ENCODE measurements around the gene APELA. TPM values are rescaled to one million over a fixed set of nuclear protein-coding genes. Genes with fewer than 3 reads are reported as not detected.
"Not testable (repeated sequence)": the region's sequence is repeated elsewhere in the genome, so short reads cannot be mapped to it uniquely, and the experiment has no call there.

APELA gene
- total and polyA plus RNA-seq, 4 donors = not detected

DNA sequence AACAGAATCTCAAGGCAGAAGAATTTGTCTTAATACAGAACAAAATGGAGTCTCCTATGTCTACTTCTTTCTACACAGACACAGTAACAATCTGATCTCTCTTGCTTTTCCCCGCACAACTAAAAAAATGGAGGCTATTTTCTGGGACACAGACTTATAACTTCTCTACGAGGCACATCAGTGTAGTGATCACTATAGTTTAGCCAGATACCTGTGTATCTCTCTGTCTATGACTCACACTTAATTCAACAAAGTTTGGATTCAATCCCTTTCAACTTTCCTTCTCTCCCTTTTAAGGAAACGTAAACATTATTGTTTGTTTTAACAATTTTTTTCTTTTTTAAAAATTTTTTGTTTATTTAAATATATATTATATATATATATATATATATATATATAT is 29.4 kb downstream of the APELA start:
- intact Hi-C loops (cut with DNase I) = no loop called here
- H3K4me1 ChIP-seq (ENCODE audit: control insufficient read depth in 1 of 2, insufficient read depth in 2 of 2, low read length in 2 of 2) = no peaks in the 10 kb centered on the region
- H3K27ac ChIP-seq (ENCODE audit: low read depth in 1 of 2, low read length in 2 of 2) = no peak overlapping the region
- DNase-seq = no peak
- no peak for ATAC-seq (ENCODE audit: low FRiP score)
- no peak overlapping the region for H3K4me3 ChIP-seq (ENCODE audit: low read length in 2 of 2)
- 38 to 83% methylated on average over 3 of the region's 3 CpGs for whole genome bisulfite sequencing, 2 donors
- no peaks in the 10 kb centered on the region for H3K9me3 ChIP-seq (ENCODE audit: control insufficient read depth, low read length)
- H3K36me3 ChIP-seq (ENCODE audit: control insufficient read depth in 1 of 2, insufficient read depth in 2 of 2, low read length in 1 of 2) = no peaks in the 10 kb centered on the region
- no peaks in the 10 kb centered on the region for H3K27me3 ChIP-seq (ENCODE audit: control insufficient read depth in 1 of 2, insufficient read depth in 2 of 2, low read length in 1 of 2)

DNA sequence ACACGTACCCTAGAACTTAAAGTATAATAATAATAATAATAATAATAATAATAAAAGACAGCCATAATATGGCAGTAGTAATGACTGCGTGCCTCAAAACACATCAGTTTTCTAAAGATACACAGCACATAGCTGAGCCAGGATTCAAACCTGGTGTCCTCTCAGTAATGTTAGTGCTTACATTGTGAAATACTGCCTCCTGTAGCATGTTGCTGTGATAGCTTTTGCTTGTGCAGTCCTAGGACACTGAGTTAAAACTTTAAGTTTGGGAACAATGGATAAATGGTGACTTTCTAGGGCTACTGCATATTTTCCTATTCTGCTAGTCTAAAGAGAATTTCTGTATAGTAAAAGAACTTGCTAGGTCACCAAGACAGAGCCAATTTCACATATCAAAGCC is 36.5 kb downstream of the APELA start:
- not testable (repeated sequence) for ATAC-seq (ENCODE audit: low FRiP score)
- 85 to 87% methylated on average over 2 of the region's 2 CpGs for WGBS, 2 donors

DNA sequence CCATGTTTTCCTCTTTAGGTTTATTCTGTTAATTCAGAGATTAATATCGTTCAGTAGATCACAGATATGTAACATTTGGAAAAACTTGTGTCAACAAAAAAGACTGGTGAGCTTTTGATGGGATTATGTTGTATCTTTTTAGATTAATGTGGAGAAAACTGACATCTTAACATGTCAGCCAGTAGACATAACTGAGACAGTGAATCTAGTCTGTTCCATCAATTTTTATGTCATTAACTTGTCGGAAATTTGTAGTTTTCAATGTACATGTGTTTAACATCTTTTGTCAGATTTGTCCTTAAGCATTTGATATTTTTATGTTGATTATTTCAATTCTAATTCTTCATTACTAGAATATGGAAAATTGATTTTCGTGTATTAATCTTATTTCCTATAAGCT is 42.0 kb downstream of the APELA start:
- Histone ChIP-seq H3K4me3 (ENCODE audit: low read length in 2 of 2) (no peak overlapping the region), H3K36me3 (ENCODE audit: control insufficient read depth in 1 of 2, insufficient read depth in 2 of 2, low read length in 1 of 2) (no peaks in the 10 kb centered on the region), H3K27me3 (ENCODE audit: control insufficient read depth in 1 of 2, insufficient read depth in 2 of 2, low read length in 1 of 2) (no peaks in the 10 kb centered on the region), H3K27ac (ENCODE audit: low read depth in 1 of 2, low read length in 2 of 2) (no peak overlapping the region), H3K9me3 (ENCODE audit: control insufficient read depth, low read length) (peaks cover 2% of the 10 kb centered on the region), H3K4me1 (ENCODE audit: control insufficient read depth in 1 of 2, insufficient read depth in 2 of 2, low read length in 2 of 2) (no peaks in the 10 kb centered on the region)
- DNase-seq (no peak), ATAC-seq (ENCODE audit: low FRiP score) (no peak)
- WGBS, 2 donors = 58 to 69% methylated on average over 3 of the region's 3 CpGs
- intact Hi-C loops (cut with DNase I) = no loop called here

More for the DNA sequence above, 36.5 kb downstream of the APELA start:
- H3K36me3 ChIP-seq (ENCODE audit: control insufficient read depth in 1 of 2, insufficient read depth in 2 of 2, low read length in 1 of 2); H3K4me3 ChIP-seq (ENCODE audit: low read length in 2 of 2); H3K27ac ChIP-seq (ENCODE audit: low read depth in 1 of 2, low read length in 2 of 2); DNase-seq; H3K4me1 ChIP-seq (ENCODE audit: control insufficient read depth in 1 of 2, insufficient read depth in 2 of 2, low read length in 2 of 2); H3K9me3 ChIP-seq (ENCODE audit: control insufficient read depth, low read length); H3K27me3 ChIP-seq (ENCODE audit: control insufficient read depth in 1 of 2, insufficient read depth in 2 of 2, low read length in 1 of 2); intact Hi-C loops (cut with DNase I): not testable (repeated sequence)

DNA sequence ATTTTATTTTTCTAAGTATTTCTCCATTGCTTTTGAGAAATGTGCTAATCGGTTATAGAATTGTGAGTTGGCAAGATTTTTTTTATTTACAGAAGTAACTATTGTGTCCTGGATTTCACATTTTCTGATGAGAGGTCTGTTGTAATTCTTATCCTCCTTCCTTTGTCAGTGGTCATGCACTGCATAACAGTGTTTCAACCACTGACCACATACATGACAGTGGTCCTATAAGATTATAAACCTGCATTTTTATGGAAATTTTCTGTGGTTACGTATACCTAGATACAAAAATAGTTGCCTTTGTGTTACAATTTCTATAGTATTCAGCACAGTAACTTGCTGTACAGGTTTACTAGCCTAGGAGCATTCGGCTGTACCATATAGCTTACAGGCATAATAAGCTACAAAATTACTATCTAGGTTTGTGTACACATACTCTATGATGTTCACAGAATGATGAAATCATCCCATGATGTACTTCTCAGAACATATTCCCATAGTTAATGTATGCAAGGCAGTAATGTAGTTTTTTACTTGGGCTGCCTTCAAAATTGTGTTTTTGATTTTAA is 47.8 kb downstream of the APELA start:
- WGBS, 2 donors = 83 to 89% methylated on average over 3 of the region's 3 CpGs
- intact Hi-C loops (cut with DNase I) = no loop called here
- no peak for ATAC-seq (ENCODE audit: low FRiP score)

DNA sequence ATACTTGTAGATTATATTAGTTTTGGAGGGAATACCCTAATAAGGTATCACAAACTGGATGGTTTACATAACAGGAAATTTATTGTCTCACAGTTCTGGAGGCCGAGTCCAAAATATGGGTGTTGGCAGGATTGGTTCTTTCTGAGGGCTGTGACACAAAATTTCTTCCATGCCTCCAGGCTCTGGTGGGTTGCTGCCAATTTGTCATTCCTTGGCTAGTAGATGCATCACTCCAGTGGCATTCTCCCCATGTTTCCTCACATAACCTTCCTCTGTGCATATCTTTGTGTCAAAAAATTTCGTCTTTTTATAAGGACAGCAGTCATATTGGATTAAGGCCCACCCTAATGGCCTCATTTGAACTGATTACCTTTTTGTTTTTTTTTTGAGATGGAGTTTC is 49.3 kb downstream of the APELA start:
- DNase-seq (no peak), ATAC-seq (ENCODE audit: low FRiP score) (no peak)
- H3K4me1 ChIP-seq (ENCODE audit: control insufficient read depth in 1 of 2, insufficient read depth in 2 of 2, low read length in 2 of 2) = no peaks in the 10 kb centered on the region
- H3K27ac ChIP-seq (ENCODE audit: low read depth in 1 of 2, low read length in 2 of 2) = no peak overlapping the region
- H3K27me3 ChIP-seq (ENCODE audit: control insufficient read depth in 1 of 2, insufficient read depth in 2 of 2, low read length in 1 of 2) = no peaks in the 10 kb centered on the region
- intact Hi-C loops (cut with DNase I) = no loop called here
- H3K36me3 ChIP-seq (ENCODE audit: control insufficient read depth in 1 of 2, insufficient read depth in 2 of 2, low read length in 1 of 2) = no peaks in the 10 kb centered on the region
- 4 to 8% methylated on average over 2 of the region's 2 CpGs for WGBS, 2 donors
- peaks cover 2% of the 10 kb centered on the region for H3K9me3 ChIP-seq (ENCODE audit: control insufficient read depth, low read length)
- no peak overlapping the region for H3K4me3 ChIP-seq (ENCODE audit: low read length in 2 of 2)

More for the DNA sequence above, 47.8 kb downstream of the APELA start:
- H3K27me3 ChIP-seq (ENCODE audit: control insufficient read depth in 1 of 2, insufficient read depth in 2 of 2, low read length in 1 of 2) = no peaks in the 10 kb centered on the region
- H3K9me3 ChIP-seq (ENCODE audit: control insufficient read depth, low read length) = peaks cover 2% of the 10 kb centered on the region
- H3K4me1 ChIP-seq (ENCODE audit: control insufficient read depth in 1 of 2, insufficient read depth in 2 of 2, low read length in 2 of 2) = no peaks in the 10 kb centered on the region
- no peak for DNase-seq
- no peak overlapping the region for H3K4me3 ChIP-seq (ENCODE audit: low read length in 2 of 2)
- no peak overlapping the region for H3K27ac ChIP-seq (ENCODE audit: low read depth in 1 of 2, low read length in 2 of 2)
- no peaks in the 10 kb centered on the region for H3K36me3 ChIP-seq (ENCODE audit: control insufficient read depth in 1 of 2, insufficient read depth in 2 of 2, low read length in 1 of 2)

DNA sequence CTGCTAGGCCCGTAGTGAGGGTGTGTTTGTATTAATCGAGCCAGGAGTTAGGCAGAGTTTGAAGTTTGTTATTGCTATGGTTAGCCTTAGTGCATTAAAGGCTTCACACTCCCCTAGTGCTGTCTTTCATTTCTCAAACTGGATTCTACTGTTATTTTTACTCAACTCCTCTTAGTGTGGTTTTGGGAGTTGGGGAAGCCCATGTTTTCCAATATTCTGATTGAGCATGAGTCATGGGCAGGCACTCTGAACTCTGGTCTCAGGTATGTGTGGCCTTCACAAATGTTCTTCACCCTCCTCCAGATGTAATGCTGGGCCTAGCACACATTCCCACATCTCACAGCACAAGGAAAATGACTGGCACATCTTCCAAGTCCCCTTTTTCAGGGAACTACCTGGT is 50.1 kb downstream of the APELA start:
- H3K9me3 ChIP-seq (ENCODE audit: control insufficient read depth, low read length); H3K27ac ChIP-seq (ENCODE audit: low read depth in 1 of 2, low read length in 2 of 2); H3K4me1 ChIP-seq (ENCODE audit: control insufficient read depth in 1 of 2, insufficient read depth in 2 of 2, low read length in 2 of 2); H3K4me3 ChIP-seq (ENCODE audit: low read length in 2 of 2); H3K36me3 ChIP-seq (ENCODE audit: control insufficient read depth in 1 of 2, insufficient read depth in 2 of 2, low read length in 1 of 2); DNase-seq; H3K27me3 ChIP-seq (ENCODE audit: control insufficient read depth in 1 of 2, insufficient read depth in 2 of 2, low read length in 1 of 2); ATAC-seq (ENCODE audit: low FRiP score); intact Hi-C loops (cut with DNase I): not testable (repeated sequence)
- WGBS, 2 donors = 75 to 81% methylated on average over 2 of the region's 2 CpGs

DNA sequence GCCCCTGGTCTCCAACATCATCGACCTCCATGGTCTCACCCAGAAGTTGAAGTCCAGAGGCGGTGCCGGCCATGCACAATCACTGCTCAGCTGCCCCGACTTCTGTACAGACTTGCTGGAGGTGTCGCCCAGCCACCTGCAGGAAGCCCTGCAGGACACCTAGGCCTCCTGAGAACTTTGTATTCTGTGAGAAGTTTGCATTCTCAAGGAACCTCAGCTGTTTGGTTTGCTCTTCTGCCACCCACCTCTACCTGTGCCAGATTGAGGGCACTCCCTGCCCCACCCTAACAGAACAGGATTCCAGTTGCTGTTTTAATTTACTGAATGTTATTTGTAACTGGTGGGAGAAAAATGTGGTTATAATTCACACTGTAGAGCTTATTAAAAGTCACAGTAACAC is 53.7 kb downstream of the APELA start:
- Histone ChIP-seq H3K27me3 (ENCODE audit: control insufficient read depth in 1 of 2, insufficient read depth in 2 of 2, low read length in 1 of 2) (no peaks in the 10 kb centered on the region), H3K4me1 (ENCODE audit: control insufficient read depth in 1 of 2, insufficient read depth in 2 of 2, low read length in 2 of 2) (no peaks in the 10 kb centered on the region), H3K27ac (ENCODE audit: low read depth in 1 of 2, low read length in 2 of 2) (no peak overlapping the region), H3K4me3 (ENCODE audit: low read length in 2 of 2) (no peak overlapping the region), H3K9me3 (ENCODE audit: control insufficient read depth, low read length) (no peaks in the 10 kb centered on the region), H3K36me3 (ENCODE audit: control insufficient read depth in 1 of 2, insufficient read depth in 2 of 2, low read length in 1 of 2) (no peaks in the 10 kb centered on the region)
- no peak for DNase-seq
- ATAC-seq (ENCODE audit: low FRiP score) = no peak
- WGBS, 2 donors = 92 to 96% methylated on average over 5 of the region's 5 CpGs
- intact Hi-C loops (cut with DNase I) = no loop called here

DNA sequence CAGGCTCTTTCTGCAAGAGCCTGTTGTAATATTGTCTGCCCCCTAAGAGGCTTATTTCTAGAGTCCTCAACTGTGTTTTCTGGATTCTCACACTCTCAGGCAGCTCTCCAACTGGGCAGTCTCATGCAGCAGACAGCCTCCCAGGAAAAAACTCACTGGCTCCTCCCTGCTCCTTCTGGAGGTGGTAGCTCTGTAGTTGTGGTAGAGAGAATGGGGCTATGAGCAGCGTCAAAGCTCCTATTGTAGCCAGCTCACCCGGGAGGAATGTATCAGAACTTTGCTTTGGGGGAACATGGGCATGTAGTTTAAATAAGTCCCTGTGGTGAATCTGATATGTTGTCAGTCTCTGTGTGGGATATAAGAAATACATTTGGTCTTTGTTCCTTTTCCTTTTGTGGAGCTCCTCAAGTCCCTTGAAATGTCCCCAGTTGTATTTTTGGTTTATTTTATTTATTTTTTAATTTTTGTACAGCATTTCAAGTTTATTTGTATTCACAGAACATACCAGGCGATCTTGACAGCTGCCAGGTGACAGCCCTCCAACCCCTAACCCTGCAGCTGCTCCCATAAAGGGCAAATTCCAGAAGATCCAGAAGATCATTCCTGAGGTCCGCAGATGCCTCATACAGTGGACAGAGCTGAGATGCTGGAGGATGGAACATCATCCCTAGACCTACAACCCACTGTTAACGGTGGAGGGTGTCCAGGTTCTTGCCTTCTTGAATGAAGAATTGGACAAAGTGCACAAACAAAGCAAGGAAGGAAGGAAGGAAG is 54.8 kb downstream of the APELA start:
- no peak for ATAC-seq (ENCODE audit: low FRiP score)
- intact Hi-C loops (cut with DNase I) = no loop called here
- 80 to 84% methylated on average over 5 of the region's 5 CpGs for WGBS, 2 donors

DNA sequence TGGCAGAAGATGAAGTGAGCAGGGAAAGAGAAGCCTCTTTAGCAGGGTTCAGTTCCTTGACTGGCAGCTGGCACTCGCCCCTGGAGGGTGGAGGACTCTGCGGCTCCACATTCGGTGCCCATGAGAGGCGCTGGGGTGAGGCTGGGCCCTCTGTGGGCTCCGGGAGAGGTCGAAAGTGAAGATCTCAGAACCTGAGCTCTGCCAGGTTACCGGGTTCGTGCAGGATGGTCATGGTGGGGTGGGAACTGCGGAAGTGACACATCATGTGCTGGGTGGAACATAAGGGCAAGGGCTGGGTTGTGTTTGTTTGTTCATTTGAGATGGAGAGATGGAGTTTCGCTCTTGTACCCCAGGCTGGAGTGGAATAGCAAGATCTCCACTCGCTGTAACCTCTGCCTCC is 56.3 kb downstream of the APELA start:
- WGBS, 2 donors = 91 to 96% methylated on average over 10 to 11 of the region's 11 CpGs

More for the DNA sequence above, 54.8 kb downstream of the APELA start:
- Histone ChIP-seq H3K36me3 (ENCODE audit: control insufficient read depth in 1 of 2, insufficient read depth in 2 of 2, low read length in 1 of 2) (no peaks in the 10 kb centered on the region), H3K4me1 (ENCODE audit: control insufficient read depth in 1 of 2, insufficient read depth in 2 of 2, low read length in 2 of 2) (no peaks in the 10 kb centered on the region), H3K27ac (ENCODE audit: low read depth in 1 of 2, low read length in 2 of 2) (no peak overlapping the region), H3K4me3 (ENCODE audit: low read length in 2 of 2) (no peak overlapping the region), H3K27me3 (ENCODE audit: control insufficient read depth in 1 of 2, insufficient read depth in 2 of 2, low read length in 1 of 2) (no peaks in the 10 kb centered on the region), H3K9me3 (ENCODE audit: control insufficient read depth, low read length) (no peaks in the 10 kb centered on the region)
- DNase-seq = no peak

More for the DNA sequence above, 56.3 kb downstream of the APELA start:
- DNase-seq (no peak), ATAC-seq (ENCODE audit: low FRiP score) (no peak)
- no peak overlapping the region for H3K4me3 ChIP-seq (ENCODE audit: low read length in 2 of 2)
- H3K36me3 ChIP-seq (ENCODE audit: control insufficient read depth in 1 of 2, insufficient read depth in 2 of 2, low read length in 1 of 2) = no peaks in the 10 kb centered on the region
- H3K27ac ChIP-seq (ENCODE audit: low read depth in 1 of 2, low read length in 2 of 2) = no peak overlapping the region
- no peaks in the 10 kb centered on the region for H3K4me1 ChIP-seq (ENCODE audit: control insufficient read depth in 1 of 2, insufficient read depth in 2 of 2, low read length in 2 of 2)
- H3K27me3 ChIP-seq (ENCODE audit: control insufficient read depth in 1 of 2, insufficient read depth in 2 of 2, low read length in 1 of 2) = no peaks in the 10 kb centered on the region
- H3K9me3 ChIP-seq (ENCODE audit: control insufficient read depth, low read length) = no peaks in the 10 kb centered on the region
- intact Hi-C loops (cut with DNase I) = no loop called here

Measured in aorta (tissue), 5 donors.